Measurements from ENCODE around the gene NKD1.

DNA sequence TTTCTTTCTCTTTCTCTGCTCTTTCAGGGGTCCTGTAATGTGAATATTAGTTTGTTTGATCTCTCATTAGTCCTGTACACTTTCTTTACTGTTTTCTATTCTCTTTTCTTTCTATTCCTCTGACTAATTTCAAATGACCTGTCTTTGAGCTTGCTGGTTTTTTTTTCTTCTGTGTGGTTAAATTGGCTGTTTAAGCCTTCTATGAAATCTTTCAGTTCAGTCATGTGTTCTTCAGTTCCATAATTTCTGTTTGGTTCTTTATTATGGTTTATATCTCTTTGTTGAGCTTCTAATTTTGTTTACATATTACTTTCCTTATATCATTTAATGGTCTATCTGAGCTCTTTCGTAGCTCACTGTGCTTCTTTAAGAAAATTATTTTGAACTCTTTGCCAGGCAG is 31.3 kb upstream of the NKD1 start:
- TF ChIP-seq, protein P1, sequence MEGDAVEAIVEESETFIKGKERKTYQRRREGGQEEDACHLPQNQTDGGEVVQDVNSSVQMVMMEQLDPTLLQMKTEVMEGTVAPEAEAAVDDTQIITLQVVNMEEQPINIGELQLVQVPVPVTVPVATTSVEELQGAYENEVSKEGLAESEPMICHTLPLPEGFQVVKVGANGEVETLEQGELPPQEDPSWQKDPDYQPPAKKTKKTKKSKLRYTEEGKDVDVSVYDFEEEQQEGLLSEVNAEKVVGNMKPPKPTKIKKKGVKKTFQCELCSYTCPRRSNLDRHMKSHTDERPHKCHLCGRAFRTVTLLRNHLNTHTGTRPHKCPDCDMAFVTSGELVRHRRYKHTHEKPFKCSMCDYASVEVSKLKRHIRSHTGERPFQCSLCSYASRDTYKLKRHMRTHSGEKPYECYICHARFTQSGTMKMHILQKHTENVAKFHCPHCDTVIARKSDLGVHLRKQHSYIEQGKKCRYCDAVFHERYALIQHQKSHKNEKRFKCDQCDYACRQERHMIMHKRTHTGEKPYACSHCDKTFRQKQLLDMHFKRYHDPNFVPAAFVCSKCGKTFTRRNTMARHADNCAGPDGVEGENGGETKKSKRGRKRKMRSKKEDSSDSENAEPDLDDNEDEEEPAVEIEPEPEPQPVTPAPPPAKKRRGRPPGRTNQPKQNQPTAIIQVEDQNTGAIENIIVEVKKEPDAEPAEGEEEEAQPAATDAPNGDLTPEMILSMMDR (IDR thresholded peaks at IDR 0.05; ENCODE audit: low read depth, low read length): no peak
- TF ChIP-seq EZH2phosphoT487 (IDR thresholded peaks at IDR 0.05; ENCODE audit: low read depth): no peak
